K562 (cell line): ENCODE measurements around the gene C22orf39. TPM values are rescaled to one million over a fixed set of nuclear protein-coding genes. Genes with fewer than 3 reads are reported as not detected.
A peak's percentile ranks its signal among the peaks of the same experiment; 100 is the strongest.

ENCODE experiments used
- ERF ChIP-seq: fragments of 450-650 bp; formaldehyde crosslinking; IDR thresholded peaks from 2 replicates; pipeline ENCODE4 v1.4.0; 2020; ENCODE audit warnings: mild to moderate bottlenecking, mixed read lengths
- FOXJ3 ChIP-seq: sonication (generic); formaldehyde crosslinking; IDR thresholded peaks from 2 replicates; pipeline ENCODE4 v1.4.0; 2020; ENCODE audit warnings: mild to moderate bottlenecking, missing genetic modification reagents
- FOXM1 ChIP-seq, 2 experiments: fragments of 450-650 bp in 1 of 2; sonication (generic) in 1 of 2; formaldehyde crosslinking in 1 of 2; IDR thresholded peaks; 2 replicates each; pipeline versions ENCODE4 v1.6.1 to v1.9.0; 2017 to 2022; ENCODE audit warnings: low read depth in 2 of 2, mild to moderate bottlenecking in 2 of 2, missing genetic modification reagents in 1 of 2, moderate library complexity in 1 of 2
- KAT7 ChIP-seq: sonication (generic); formaldehyde crosslinking; IDR thresholded peaks from 2 replicates; pipeline ENCODE4 v1.8.0; 2022; ENCODE audit warnings: missing genetic modification reagents, mild to moderate bottlenecking, borderline replicate concordance
- ZNF23 ChIP-seq: fragments of 250-450 bp; sonication (Bioruptor Pico); IDR thresholded peaks from 2 replicates; pipeline ENCODE4 v1.4.0; 2020; ENCODE audit warnings: mild to moderate bottlenecking
- ZNF316 ChIP-seq: fragments of 450-650 bp; IDR thresholded peaks from 2 replicates; pipeline ENCODE4 v1.6.1; 2016
- ZZZ3 ChIP-seq: fragments of 450-650 bp; IDR thresholded peaks from 2 replicates; pipeline ENCODE4 v1.6.1; 2016; ENCODE audit warnings: antibody characterized with exemption, mild to moderate bottlenecking, moderate library complexity
- polyA plus RNA-seq, 8 experiments: library from polyadenylated mRNA; depleted of rRNA in 4 of 8; stranded (reverse) in 5 of 8; unstranded in 3 of 8; fragments of >200 nt; fragmentation: Nextera tagmentation in 2 of 8; fragmentation: Illumina TruSeq in 1 of 8; extraction: Ambion mirVana in 2 of 8; extraction: Trizol in 1 of 8; gene quantifications; 2 replicates each; pipeline versions ENCODE4 v1.2.1 to v1.2.3, GENCODE V29; 2011 to 2014; ENCODE audit warnings: inconsistent platforms in 1 of 8, missing spikeins in 1 of 8
- total RNA-seq, 7 experiments: library from RNA; depleted of rRNA in 6 of 7; stranded (reverse); fragments of >200 nt in 6 of 7; fragmentation: Illumina TruSeq in 2 of 7; extraction: Trizol in 2 of 7; gene quantifications; 2 replicates each; pipeline versions ENCODE4 v1.2.1 to v1.2.3, GENCODE V29; 2011 to 2021; ENCODE audit warnings: low replicate concordance in 1 of 7
- TF ChIP-seq, protein P1 (sequence below), 2 experiments: fragments of 450-650 bp; formaldehyde crosslinking in 1 of 2; IDR thresholded peaks; 2 replicates each; pipeline versions ENCODE4 v1.4.0 to v1.6.1; 2014 to 2020; ENCODE audit warnings: mild to moderate bottlenecking in 2 of 2, borderline replicate concordance in 1 of 2, low read depth in 1 of 2
- TF ChIP-seq, protein P2 (sequence below): sonication (generic); formaldehyde crosslinking; IDR thresholded peaks from 2 replicates; pipeline ENCODE4 v1.8.1; 2023; ENCODE audit warnings: mild to moderate bottlenecking, missing genetic modification reagents
- TF ChIP-seq, protein P3 (sequence below), 2 experiments: fragments of 200-800 bp in 1 of 2; sonication (Bioruptor generic) in 1 of 2; sonication (generic) in 1 of 2; formaldehyde crosslinking in 1 of 2; IDR thresholded peaks in 1 of 2; conservative IDR thresholded peaks in 1 of 2; 2 replicates each; pipeline versions ENCODE4 v1.5.0 to v1.6.1; 2016 to 2020; ENCODE audit warnings: missing compliant biosample characterization in 1 of 2, missing genetic modification characterization in 1 of 2, missing genetic modification reagents in 1 of 2
- TF ChIP-seq, protein P4 (sequence below): fragments of 250-450 bp; sonication (Bioruptor Pico); IDR thresholded peaks from 2 replicates; pipeline ENCODE4 v1.4.0; 2020; ENCODE audit warnings: mild to moderate bottlenecking, moderate library complexity

C22orf39 gene
- total and polyA plus RNA-seq, 9 of the 15 experiments (the other 6 are each of a cell fraction or from before 2014, with no cell fraction given) = 20.4 to 139 (median 66.8) TPM

DNA sequence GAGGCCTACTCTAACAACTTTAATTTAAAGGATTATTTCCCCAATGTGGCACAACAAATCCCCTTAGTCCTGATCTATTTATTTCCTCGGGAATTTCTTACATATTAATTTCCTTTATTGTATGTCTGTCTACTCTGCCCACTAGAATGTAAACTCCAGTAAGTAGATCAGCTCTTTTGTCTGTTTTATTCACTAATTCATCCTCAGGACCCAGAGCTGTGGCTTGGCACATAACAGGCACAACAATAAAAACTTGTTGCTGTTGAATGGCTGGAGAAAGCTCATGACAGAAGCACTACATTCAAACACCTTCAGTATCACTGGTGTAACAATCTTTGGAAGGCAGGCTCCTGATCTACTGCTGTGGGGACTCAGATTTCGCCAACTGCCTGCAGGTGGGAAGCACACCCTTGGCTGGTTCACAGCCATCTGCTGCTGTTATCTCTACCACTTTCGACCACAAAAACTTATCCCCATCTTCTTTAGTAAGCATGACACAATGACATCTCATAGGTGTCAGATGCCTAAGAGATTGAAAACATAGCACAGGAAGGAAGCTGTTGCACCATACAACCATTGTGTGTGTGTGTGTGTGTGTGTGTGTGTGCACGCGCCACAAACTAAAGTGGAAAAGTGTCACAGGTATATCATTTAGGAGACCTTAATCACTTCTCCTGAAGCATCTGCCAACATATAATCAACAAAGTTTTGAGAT is 27.9 kb downstream of the C22orf39 start (continued):
- TF ChIP-seq, protein P1, sequence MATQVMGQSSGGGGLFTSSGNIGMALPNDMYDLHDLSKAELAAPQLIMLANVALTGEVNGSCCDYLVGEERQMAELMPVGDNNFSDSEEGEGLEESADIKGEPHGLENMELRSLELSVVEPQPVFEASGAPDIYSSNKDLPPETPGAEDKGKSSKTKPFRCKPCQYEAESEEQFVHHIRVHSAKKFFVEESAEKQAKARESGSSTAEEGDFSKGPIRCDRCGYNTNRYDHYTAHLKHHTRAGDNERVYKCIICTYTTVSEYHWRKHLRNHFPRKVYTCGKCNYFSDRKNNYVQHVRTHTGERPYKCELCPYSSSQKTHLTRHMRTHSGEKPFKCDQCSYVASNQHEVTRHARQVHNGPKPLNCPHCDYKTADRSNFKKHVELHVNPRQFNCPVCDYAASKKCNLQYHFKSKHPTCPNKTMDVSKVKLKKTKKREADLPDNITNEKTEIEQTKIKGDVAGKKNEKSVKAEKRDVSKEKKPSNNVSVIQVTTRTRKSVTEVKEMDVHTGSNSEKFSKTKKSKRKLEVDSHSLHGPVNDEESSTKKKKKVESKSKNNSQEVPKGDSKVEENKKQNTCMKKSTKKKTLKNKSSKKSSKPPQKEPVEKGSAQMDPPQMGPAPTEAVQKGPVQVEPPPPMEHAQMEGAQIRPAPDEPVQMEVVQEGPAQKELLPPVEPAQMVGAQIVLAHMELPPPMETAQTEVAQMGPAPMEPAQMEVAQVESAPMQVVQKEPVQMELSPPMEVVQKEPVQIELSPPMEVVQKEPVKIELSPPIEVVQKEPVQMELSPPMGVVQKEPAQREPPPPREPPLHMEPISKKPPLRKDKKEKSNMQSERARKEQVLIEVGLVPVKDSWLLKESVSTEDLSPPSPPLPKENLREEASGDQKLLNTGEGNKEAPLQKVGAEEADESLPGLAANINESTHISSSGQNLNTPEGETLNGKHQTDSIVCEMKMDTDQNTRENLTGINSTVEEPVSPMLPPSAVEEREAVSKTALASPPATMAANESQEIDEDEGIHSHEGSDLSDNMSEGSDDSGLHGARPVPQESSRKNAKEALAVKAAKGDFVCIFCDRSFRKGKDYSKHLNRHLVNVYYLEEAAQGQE (IDR thresholded peaks at IDR 0.05; ENCODE audit: borderline replicate concordance) = no peak
- TF ChIP-seq, protein P1 (CRISPR knock-in tag; IDR thresholded peaks at IDR 0.05; ENCODE audit: low read depth) = no peak
- TF ChIP-seq FOXM1 (IDR thresholded peaks at IDR 0.05; ENCODE audit: low read depth) = peak; percentile 95
- TF ChIP-seq FOXM1 (CRISPR knock-in tag; IDR thresholded peaks at IDR 0.05; ENCODE audit: low read depth) = no peak
- no peak for TF ChIP-seq ZZZ3
- no peak for TF ChIP-seq ZNF316
- TF ChIP-seq, protein P2, sequence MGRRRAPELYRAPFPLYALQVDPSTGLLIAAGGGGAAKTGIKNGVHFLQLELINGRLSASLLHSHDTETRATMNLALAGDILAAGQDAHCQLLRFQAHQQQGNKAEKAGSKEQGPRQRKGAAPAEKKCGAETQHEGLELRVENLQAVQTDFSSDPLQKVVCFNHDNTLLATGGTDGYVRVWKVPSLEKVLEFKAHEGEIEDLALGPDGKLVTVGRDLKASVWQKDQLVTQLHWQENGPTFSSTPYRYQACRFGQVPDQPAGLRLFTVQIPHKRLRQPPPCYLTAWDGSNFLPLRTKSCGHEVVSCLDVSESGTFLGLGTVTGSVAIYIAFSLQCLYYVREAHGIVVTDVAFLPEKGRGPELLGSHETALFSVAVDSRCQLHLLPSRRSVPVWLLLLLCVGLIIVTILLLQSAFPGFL (CRISPR knock-in tag) = no peak
- peak; percentile 65; the same call in 1 of the 2 replicates for TF ChIP-seq ZNF23 (CRISPR knock-in tag)
- TF ChIP-seq KAT7 = no peak
- TF ChIP-seq FOXJ3 (CRISPR knock-in tag) = no peak
- TF ChIP-seq, protein P3, sequence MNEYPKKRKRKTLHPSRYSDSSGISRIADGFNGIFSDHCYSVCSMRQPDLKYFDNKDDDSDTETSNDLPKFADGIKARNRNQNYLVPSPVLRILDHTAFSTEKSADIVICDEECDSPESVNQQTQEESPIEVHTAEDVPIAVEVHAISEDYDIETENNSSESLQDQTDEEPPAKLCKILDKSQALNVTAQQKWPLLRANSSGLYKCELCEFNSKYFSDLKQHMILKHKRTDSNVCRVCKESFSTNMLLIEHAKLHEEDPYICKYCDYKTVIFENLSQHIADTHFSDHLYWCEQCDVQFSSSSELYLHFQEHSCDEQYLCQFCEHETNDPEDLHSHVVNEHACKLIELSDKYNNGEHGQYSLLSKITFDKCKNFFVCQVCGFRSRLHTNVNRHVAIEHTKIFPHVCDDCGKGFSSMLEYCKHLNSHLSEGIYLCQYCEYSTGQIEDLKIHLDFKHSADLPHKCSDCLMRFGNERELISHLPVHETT (CRISPR knock-in tag; conservative IDR thresholded peaks at IDR 0.05 in 1 of 2, IDR thresholded peaks at IDR 0.05 in 1 of 2) = peak in 1 of 2 experiments; percentile 97; a peak in 2 of 4 replicates
- TF ChIP-seq, protein P4, sequence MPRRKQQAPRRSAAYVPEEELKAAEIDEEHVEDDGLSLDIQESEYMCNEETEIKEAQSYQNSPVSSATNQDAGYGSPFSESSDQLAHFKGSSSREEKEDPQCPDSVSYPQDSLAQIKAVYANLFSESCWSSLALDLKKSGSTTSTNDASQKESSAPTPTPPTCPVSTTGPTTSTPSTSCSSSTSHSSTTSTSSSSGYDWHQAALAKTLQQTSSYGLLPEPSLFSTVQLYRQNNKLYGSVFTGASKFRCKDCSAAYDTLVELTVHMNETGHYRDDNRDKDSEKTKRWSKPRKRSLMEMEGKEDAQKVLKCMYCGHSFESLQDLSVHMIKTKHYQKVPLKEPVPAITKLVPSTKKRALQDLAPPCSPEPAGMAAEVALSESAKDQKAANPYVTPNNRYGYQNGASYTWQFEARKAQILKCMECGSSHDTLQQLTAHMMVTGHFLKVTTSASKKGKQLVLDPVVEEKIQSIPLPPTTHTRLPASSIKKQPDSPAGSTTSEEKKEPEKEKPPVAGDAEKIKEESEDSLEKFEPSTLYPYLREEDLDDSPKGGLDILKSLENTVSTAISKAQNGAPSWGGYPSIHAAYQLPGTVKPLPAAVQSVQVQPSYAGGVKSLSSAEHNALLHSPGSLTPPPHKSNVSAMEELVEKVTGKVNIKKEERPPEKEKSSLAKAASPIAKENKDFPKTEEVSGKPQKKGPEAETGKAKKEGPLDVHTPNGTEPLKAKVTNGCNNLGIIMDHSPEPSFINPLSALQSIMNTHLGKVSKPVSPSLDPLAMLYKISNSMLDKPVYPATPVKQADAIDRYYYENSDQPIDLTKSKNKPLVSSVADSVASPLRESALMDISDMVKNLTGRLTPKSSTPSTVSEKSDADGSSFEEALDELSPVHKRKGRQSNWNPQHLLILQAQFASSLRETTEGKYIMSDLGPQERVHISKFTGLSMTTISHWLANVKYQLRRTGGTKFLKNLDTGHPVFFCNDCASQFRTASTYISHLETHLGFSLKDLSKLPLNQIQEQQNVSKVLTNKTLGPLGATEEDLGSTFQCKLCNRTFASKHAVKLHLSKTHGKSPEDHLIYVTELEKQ = peak; percentile 53; the same call in 1 of the 2 replicates
- peak; percentile 26; the same call in 1 of the 2 replicates for TF ChIP-seq ERF (CRISPR knock-in tag)
